Mucosa of descending colon (tissue), 3 donors: Measurements from ENCODE around the gene IFNG. TPM values are rescaled to one million over a fixed set of nuclear protein-coding genes. Genes with fewer than 3 reads are reported as not detected.

Source experiments
- ATAC-seq: fragments of 200-7000 bp; cut with Tn5 transposase; one replicate; pipeline ENCODE4 v1.9.1; 2020; ENCODE audit warnings: mild to moderate bottlenecking, moderate library complexity
- DNase-seq, 3 donors: peaks; one replicate each; pipeline ENCODE4 v3.0.0-alpha.2; 2020
- H3K36me3 ChIP-seq: fragments of 200-600 bp; one replicate; pipeline ENCODE4 v1.8.0; 2021; ENCODE audit warnings: low read depth, mild to moderate bottlenecking
- H3K4me1 ChIP-seq: fragments of 200-600 bp; one replicate; pipeline ENCODE4 v1.8.0; 2021; ENCODE audit warnings: low read depth, mild to moderate bottlenecking
- H3K4me3 ChIP-seq: fragments of 200-600 bp; one replicate; pipeline ENCODE4 v1.8.0; 2021; ENCODE audit warnings: mild to moderate bottlenecking
- H3K9me3 ChIP-seq: fragments of 200-600 bp; one replicate; pipeline ENCODE4 v1.8.0; 2021; ENCODE audit warnings: mild to moderate bottlenecking
- intact Hi-C, 2 donors: fragments of 100-400 bp; cut with DNase I in 1 of 2; cut with micrococcal nuclease in 1 of 2; formaldehyde crosslinking; loops; one replicate each; pipeline versions ENCODE4 v1.11.0 to v1.11.1; 2022; cut with DNase I, micrococcal nuclease
- total RNA-seq, 3 donors: library from RNA; stranded (reverse); fragmentation: NEBNext Ultra II Directional in 2 of 3; extraction: Animal tissue kit (Norgen Biotek cat#: 25700) in 2 of 3; gene quantifications; one replicate each; pipeline versions ENCODE4 v1.2.1 to v1.2.4, GENCODE V29; 2021 to 2023
- TF ChIP-seq, protein P1 (sequence below): fragments of 200-600 bp; IDR thresholded peaks from one replicate; pipeline ENCODE4 v1.8.0; 2022; ENCODE audit warnings: antibody characterized with exemption, mild to moderate bottlenecking
- donor health status: DM: no; HTN: no; CAD: no; lungs with moderate emphysema.
- donor health status: DM: no; HTN: no; CAD: no.
- donor health status: DM: no; HTN: yes; CAD: no.

IFNG gene
- total RNA-seq, 3 donors from 2014 or later = not detected

DNA sequence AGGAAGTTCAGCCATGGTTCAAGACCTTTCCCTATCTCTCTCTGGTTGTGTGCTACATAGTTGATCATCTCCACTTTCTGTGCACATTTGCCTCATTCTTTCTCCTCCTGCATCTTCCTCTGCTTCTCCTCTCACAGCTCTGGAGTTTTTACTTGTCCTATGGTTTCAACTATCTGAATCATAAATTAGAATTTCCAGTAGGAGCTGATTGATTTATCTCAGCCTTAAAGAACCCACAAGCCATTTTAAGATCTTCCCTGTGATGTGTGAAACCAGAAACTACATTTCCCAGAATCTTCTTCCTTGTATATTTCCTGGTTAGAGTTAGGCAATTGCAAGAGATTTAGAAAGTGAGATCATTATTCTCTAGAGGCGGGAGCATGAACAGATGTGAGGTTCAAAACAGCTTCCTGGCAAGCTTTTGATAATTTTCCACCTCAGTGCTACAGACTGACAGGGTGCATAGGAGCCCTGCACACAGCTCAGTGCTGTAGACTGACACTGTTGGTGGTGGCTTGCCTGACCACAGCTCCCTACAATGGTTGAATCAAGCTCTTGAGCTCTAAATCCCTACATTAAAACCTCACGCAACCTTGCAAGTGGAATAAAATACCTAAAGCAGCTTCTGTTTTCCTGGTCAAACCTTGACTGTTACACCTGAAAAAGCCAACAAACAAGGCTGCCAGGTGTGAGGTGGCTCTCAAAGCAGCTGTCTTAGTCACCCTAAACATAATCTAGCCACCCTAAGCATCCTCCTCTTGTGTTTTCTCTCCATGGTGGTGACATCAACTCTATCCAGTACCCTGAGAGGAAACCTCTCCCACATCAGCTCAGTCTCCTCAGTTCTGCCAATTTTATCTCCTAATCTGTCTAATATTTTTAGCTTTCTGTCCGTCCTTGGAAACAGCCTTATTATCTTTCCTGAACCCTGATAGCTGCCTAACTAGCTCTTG, 21.5 kb upstream of the IFNG start:
- ATAC-seq (peak; percentile 72), DNase-seq (no peak)
- intact Hi-C loops = no loop called here
- H3K4me1 ChIP-seq = no peaks in the 10 kb centered on the region
- H3K4me3 ChIP-seq = no peak overlapping the region
- no peaks in the 10 kb centered on the region for H3K36me3 ChIP-seq
- H3K9me3 ChIP-seq = no peaks in the 10 kb centered on the region
- TF ChIP-seq, protein P1, sequence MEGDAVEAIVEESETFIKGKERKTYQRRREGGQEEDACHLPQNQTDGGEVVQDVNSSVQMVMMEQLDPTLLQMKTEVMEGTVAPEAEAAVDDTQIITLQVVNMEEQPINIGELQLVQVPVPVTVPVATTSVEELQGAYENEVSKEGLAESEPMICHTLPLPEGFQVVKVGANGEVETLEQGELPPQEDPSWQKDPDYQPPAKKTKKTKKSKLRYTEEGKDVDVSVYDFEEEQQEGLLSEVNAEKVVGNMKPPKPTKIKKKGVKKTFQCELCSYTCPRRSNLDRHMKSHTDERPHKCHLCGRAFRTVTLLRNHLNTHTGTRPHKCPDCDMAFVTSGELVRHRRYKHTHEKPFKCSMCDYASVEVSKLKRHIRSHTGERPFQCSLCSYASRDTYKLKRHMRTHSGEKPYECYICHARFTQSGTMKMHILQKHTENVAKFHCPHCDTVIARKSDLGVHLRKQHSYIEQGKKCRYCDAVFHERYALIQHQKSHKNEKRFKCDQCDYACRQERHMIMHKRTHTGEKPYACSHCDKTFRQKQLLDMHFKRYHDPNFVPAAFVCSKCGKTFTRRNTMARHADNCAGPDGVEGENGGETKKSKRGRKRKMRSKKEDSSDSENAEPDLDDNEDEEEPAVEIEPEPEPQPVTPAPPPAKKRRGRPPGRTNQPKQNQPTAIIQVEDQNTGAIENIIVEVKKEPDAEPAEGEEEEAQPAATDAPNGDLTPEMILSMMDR = no peak

DNA sequence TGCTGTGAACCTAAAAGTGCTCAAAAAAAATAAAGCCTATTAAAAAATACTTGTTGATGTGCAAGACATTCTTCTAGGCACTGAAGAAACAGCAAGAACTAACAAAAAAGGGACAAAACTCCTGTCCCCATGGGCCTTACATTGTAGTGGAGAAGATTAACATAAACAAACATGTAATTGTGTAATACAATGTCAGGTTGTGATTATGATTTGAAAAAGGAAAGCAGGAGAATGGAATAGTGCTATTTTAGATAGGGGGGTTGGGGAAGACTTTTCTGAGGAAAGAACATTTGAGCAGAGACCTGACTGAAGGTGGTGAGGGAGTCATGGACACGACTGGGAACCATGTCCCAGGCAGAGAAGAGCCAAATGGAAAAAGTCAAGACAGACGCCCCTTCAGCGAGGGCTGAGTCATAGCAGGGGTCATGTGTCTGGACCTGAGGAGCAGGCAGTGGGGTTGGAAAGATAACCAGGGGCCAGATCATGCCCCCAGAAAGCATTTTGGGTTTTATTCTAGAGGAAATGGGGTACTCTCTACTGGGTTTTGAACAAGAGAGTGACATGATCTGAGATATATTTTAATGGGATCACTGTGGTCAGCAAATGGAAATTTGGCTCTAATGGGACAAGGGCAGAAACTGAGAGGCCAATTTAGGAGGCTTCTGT, 19.4 kb upstream of the IFNG start:
- intact Hi-C loops = no loop called here

DNA sequence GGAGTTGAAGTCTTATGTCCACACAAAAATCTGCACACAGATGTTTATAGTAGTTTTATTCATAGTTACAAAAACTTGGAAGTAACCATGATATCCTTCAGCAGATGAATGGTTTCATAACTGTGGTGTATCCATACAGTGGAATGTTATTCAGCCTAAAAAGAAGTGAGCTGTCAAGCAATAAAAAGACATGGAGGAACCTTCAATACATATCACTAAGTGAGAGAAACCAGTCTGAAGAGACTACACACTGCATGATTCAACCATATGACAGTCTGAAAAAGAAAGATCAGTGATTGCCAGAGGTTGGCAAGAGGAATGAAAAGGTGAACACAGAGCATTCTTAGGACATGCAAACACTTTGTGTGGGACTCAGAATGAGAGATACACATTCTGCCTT, 18.6 kb upstream of the IFNG start:
- Histone ChIP-seq H3K9me3 (no peaks in the 10 kb centered on the region), H3K36me3 (no peaks in the 10 kb centered on the region), H3K4me1 (no peaks in the 10 kb centered on the region), H3K4me3 (no peak overlapping the region)
- ATAC-seq = no peak
- DNase-seq = no peak
- intact Hi-C loops = no loop called here
- TF ChIP-seq, protein P1 = no peak

More for the DNA sequence above, 19.4 kb upstream of the IFNG start:
- TF ChIP-seq, protein P1 = no peak
- H3K4me1 ChIP-seq = no peaks in the 10 kb centered on the region
- H3K36me3 ChIP-seq = no peaks in the 10 kb centered on the region
- no peak for DNase-seq
- H3K9me3 ChIP-seq = no peaks in the 10 kb centered on the region
- no peak overlapping the region for H3K4me3 ChIP-seq
- ATAC-seq = no peak

DNA sequence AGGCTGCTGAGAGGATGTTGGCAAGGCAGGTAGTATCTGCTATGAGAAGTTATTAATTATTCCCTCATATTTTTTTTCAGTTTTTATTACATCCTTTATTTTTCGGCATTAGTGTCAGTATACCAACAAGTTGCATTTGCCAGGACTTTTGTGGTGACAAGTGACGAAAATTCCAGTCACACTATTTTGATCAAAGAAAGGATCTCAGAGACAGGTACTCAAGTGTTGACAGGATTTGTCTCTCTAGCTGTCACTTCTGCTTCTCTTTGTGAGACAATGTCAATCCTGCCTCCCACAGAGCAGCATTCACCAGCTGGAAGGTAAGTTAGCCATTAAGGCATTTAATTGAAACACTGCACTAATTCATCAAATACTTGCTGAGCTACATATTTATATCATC, 18.0 kb upstream of the IFNG start:
- no peak for ATAC-seq
- no peak for DNase-seq
- TF ChIP-seq, protein P1 = no peak
- H3K4me1 ChIP-seq = no peaks in the 10 kb centered on the region
- no peaks in the 10 kb centered on the region for H3K36me3 ChIP-seq
- no peaks in the 10 kb centered on the region for H3K9me3 ChIP-seq
- intact Hi-C loops = no loop called here
- H3K4me3 ChIP-seq = no peak overlapping the region

DNA sequence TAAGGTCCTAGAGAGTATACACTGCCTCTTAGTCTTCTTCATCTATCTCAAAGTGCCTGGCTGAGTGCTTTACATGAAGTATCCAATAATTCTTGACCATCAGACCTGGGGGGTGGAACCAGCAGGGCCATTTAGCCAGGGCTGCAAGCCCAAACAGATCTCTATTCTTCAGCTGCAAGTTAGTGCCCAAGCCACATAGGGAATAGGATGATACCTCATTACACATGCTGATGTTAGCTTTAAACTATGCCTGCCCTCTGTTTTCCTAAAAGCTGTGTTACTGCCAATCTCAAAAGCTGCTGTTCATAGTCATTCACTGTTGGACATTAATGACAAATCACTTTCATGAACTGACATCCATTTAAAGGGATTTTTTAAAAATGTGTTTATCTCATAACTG, 16.7 kb upstream of the IFNG start:
- H3K4me1 ChIP-seq = no peaks in the 10 kb centered on the region
- no peak for DNase-seq
- intact Hi-C loops = no loop called here
- ATAC-seq = no peak
- H3K36me3 ChIP-seq = no peaks in the 10 kb centered on the region
- no peak overlapping the region for H3K4me3 ChIP-seq
- H3K9me3 ChIP-seq = no peaks in the 10 kb centered on the region
- TF ChIP-seq, protein P1 = no peak
